Testis (tissue), 2 donors: ENCODE data around the gene PRR33.

ENCODE experiments used
- CTCF ChIP-seq, 3 experiments: fragments of 450-650 bp in 2 of 3; fragments of 200-600 bp in 1 of 3; sonication (generic) in 1 of 3; IDR thresholded peaks; one replicate each; pipeline ENCODE4 v1.5.1; 2016 to 2019; ENCODE audit warnings: antibody characterized with exemption in 3 of 3, mild to moderate bottlenecking in 2 of 3, moderate library complexity in 1 of 3
- POLR2A ChIP-seq: fragments of 450-650 bp; IDR thresholded peaks from one replicate; pipeline ENCODE4 v1.6.1; 2017; ENCODE audit warnings: antibody characterized with exemption, mild to moderate bottlenecking, moderate library complexity

GRCh38 chr11:1899090-1899489 lies 7.4 kb upstream of the PRR33 start:
- TF ChIP-seq CTCF (IDR thresholded peaks at IDR 0.05) (no peak), POLR2A (no peak)
